ENCODE data around the gene APOL4.
"Not testable (repeated sequence)": the region's sequence is repeated elsewhere in the genome, so short reads cannot be mapped to it uniquely, and the experiment has no call there.

Gene APOL4

GRCh38 chr22:36236388-36237319, 35.0 kb upstream of the APOL4 start:
- no peak for DNase-seq
- H3K4me1 Mint-ChIP-seq (ENCODE audit: low read depth): peaks cover 66% of the 10 kb centered on the region
- H3K9me3 Mint-ChIP-seq: no peaks in the 10 kb centered on the region
- H3K36me3 Mint-ChIP-seq (ENCODE audit: low read depth): peaks cover 78% of the 10 kb centered on the region
- H3K27ac Mint-ChIP-seq: peak overlapping the region; percentile 99
- no peaks in the 10 kb centered on the region for H3K27me3 Mint-ChIP-seq
- peak overlapping the region; percentile 96 for H3K4me3 Mint-ChIP-seq

GRCh38 chr22:36235585-36235984, 34.0 kb upstream of the APOL4 start:
- H3K4me1 Mint-ChIP-seq (ENCODE audit: low read depth): peaks cover 70% of the 10 kb centered on the region
- no peak for DNase-seq
- no peaks in the 10 kb centered on the region for H3K27me3 Mint-ChIP-seq
- peaks cover 89% of the 10 kb centered on the region for H3K36me3 Mint-ChIP-seq (ENCODE audit: low read depth)
- peak overlapping the region; percentile 30 for H3K27ac Mint-ChIP-seq
- H3K9me3 Mint-ChIP-seq: no peaks in the 10 kb centered on the region
- H3K4me3 Mint-ChIP-seq: peak overlapping the region; percentile 96

- Mint-ChIP-seq H3K27me3 (no peaks in the 10 kb centered on the region), H3K4me3 (peak overlapping the region; percentile 96), H3K36me3 (ENCODE audit: low read depth) (peaks cover 95% of the 10 kb centered on the region), H3K4me1 (ENCODE audit: low read depth) (peaks cover 64% of the 10 kb centered on the region), H3K27ac (peak overlapping the region; percentile 50), H3K9me3 (no peaks in the 10 kb centered on the region)
- DNase-seq: no peak
These were observed 33.3 kb upstream of the APOL4 start for GRCh38 chr22:36234919-36235318.

DNA sequence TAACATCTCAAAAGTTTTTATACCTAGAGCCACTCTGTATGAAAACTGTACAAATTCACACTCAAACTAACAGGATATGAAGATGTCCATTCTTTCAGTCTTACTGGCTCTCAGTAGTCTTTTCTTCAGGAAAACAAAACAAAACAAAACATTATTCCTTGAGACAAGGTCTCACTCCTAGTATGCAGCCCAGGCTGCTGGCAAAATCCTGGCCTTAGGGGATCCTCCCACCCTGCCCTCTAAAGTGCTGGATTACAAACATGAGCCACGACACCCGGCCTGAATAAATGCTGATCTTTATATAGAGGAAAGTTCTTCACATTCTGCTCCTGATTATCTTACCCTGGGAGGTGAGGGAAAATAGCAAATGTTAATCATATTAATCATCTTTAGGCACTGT, 32.6 kb upstream of the APOL4 start:
- Mint-ChIP-seq H3K9me3 (no peaks in the 10 kb centered on the region), H3K4me3 (no peak overlapping the region), H3K27me3 (no peaks in the 10 kb centered on the region), H3K36me3 (ENCODE audit: low read depth) (peaks cover 100% of the 10 kb centered on the region), H3K4me1 (ENCODE audit: low read depth) (peaks cover 59% of the 10 kb centered on the region), H3K27ac (peak overlapping the region; percentile 50)
- DNase-seq: no peak

DNA sequence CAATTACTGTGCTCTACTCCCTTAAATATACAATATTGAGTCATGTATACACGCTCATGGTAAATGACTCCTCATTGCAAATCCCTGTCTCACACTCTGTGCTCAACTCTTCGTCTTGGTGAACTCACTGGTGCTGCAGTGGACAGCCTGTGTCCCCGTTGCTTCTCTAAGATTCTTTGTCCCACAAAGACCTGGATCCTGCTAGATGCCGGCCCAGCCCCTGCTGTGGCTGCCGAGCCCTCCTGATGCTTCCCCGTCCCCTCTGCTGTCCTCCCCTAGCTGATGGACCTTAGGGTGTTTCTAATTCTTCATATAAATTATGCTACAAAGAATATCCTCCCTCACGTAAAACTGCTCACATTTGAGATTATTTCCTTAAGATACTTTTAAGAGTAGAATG, 32.2 kb upstream of the APOL4 start:
- Mint-ChIP-seq H3K36me3 (ENCODE audit: low read depth) (peaks cover 100% of the 10 kb centered on the region), H3K9me3 (no peaks in the 10 kb centered on the region), H3K27me3 (no peaks in the 10 kb centered on the region), H3K4me1 (ENCODE audit: low read depth) (peaks cover 59% of the 10 kb centered on the region), H3K4me3 (no peak overlapping the region), H3K27ac (peak overlapping the region; percentile 50)
- DNase-seq: no peak

- no peak for DNase-seq
- Mint-ChIP-seq H3K27ac (peak overlapping the region; percentile 31), H3K4me3 (no peak overlapping the region), H3K36me3 (ENCODE audit: low read depth) (peaks cover 100% of the 10 kb centered on the region), H3K9me3 (no peaks in the 10 kb centered on the region), H3K4me1 (ENCODE audit: low read depth) (peaks cover 53% of the 10 kb centered on the region), H3K27me3 (no peaks in the 10 kb centered on the region)
These were observed 31.2 kb upstream of the APOL4 start for GRCh38 chr22:36232715-36233401.

- peaks cover 99% of the 10 kb centered on the region for H3K36me3 Mint-ChIP-seq (ENCODE audit: low read depth)
- DNase-seq, H3K9me3 Mint-ChIP-seq, H3K27me3 Mint-ChIP-seq, H3K4me3 Mint-ChIP-seq: not testable (repeated sequence)
- peak overlapping the region; percentile 50 for H3K27ac Mint-ChIP-seq
- H3K4me1 Mint-ChIP-seq (ENCODE audit: low read depth): peaks cover 35% of the 10 kb centered on the region
These were observed 29.4 kb upstream of the APOL4 start for GRCh38 chr22:36231051-36231450.

GRCh38 chr22:36229649-36230048, 28.0 kb upstream of the APOL4 start:
- not testable (repeated sequence) for DNase-seq, H3K9me3 Mint-ChIP-seq, H3K27me3 Mint-ChIP-seq, H3K4me3 Mint-ChIP-seq, H3K27ac Mint-ChIP-seq
- peaks cover 95% of the 10 kb centered on the region for H3K36me3 Mint-ChIP-seq (ENCODE audit: low read depth)
- peaks cover 21% of the 10 kb centered on the region for H3K4me1 Mint-ChIP-seq (ENCODE audit: low read depth)

DNA sequence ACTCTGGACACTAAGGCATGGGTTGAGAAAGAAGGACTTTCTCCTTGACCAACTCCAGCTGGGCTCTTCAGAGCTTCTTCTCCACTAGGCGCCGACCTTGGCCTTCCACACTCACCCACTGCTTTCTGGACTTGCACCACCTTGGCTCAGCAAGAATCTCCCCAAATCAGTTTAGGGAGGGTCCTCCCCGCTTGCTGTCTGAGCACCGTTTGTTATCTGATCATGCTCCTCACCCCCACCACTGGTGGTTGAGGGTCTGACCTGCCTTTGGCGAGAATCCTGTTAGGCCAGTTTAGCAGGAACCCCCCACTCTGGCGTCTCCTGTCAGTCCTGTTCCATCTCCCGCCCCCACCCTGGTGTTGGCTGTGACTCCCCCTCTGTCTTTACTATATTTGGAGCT, 27.3 kb upstream of the APOL4 start:
- Mint-ChIP-seq H3K9me3 (no peaks in the 10 kb centered on the region), H3K4me3 (no peak overlapping the region), H3K36me3 (ENCODE audit: low read depth) (peaks cover 88% of the 10 kb centered on the region), H3K27me3 (no peaks in the 10 kb centered on the region), H3K27ac (peak overlapping the region; percentile 48), H3K4me1 (ENCODE audit: low read depth) (peaks cover 20% of the 10 kb centered on the region)
- DNase-seq: no peak

DNA sequence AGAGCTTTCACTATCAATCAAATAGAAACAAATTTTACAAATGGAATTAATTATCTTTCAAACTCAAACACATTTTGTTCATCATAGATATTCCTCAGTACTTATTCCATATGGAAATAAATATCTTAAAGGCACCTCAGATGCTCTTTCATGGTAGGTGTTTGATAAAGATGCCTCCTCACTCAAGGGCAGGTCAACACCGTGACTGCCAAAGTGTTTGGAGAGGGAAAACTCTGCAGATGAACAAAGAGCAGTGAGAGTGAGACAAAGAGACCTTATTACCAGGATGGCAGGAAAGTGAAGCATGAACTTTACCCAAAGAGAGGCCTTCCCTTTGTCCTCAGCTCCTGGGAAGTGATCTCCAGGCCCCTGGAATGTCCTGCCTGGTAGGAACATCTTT, 26.8 kb upstream of the APOL4 start:
- not testable (repeated sequence) for DNase-seq, H3K27me3 Mint-ChIP-seq, H3K9me3 Mint-ChIP-seq, H3K4me3 Mint-ChIP-seq
- Mint-ChIP-seq H3K36me3 (ENCODE audit: low read depth) (peaks cover 82% of the 10 kb centered on the region), H3K4me1 (ENCODE audit: low read depth) (peaks cover 16% of the 10 kb centered on the region), H3K27ac (peak overlapping the region; percentile 48)

DNA sequence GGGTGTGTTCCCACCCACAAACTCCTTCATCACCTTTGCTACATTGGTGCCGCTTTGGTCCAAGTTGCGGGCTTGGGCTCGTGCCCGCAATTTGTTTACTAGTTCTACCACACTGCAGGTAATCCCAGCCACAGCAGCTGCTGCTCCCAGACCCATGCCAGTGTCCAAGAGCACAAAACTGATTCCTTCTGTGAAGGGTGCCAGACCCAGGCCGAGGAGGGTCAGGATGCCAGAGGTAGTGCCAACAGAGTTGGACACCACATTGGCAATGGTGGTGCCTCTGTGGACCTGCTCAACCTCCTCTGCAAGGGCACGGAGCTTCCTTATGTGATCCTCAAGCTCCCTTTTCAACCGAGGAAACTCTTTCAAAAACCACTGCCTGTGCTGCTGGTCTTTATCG, 26.2 kb upstream of the APOL4 start:
- Mint-ChIP-seq H3K4me1 (ENCODE audit: low read depth) (peaks cover 14% of the 10 kb centered on the region), H3K4me3 (no peak overlapping the region), H3K9me3 (no peaks in the 10 kb centered on the region), H3K36me3 (ENCODE audit: low read depth) (peaks cover 76% of the 10 kb centered on the region), H3K27ac (no peak overlapping the region), H3K27me3 (no peaks in the 10 kb centered on the region)
- no peak for DNase-seq

DNA sequence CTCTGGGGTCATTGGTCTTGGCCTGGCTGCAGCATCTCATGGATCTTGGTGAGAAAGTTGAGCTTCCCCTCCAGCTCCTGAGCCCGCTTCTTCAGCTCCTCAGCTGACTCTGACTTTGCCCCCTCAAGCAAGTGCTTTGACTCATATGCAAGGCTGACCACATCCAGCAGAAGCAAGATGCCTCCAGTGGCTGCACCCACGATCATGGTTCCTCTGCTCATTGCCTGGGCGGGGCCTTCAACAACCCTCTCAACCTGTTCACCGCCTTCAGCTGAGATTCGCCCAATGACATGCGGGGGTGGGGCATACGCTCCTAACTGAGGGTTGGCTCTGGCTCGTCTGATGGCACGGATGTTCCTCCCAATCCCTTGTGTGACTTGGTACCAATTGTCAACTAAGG, 25.8 kb upstream of the APOL4 start:
- H3K4me1 Mint-ChIP-seq (ENCODE audit: low read depth): peaks cover 14% of the 10 kb centered on the region
- no peak overlapping the region for H3K4me3 Mint-ChIP-seq
- H3K27me3 Mint-ChIP-seq: no peaks in the 10 kb centered on the region
- no peak for DNase-seq
- H3K36me3 Mint-ChIP-seq (ENCODE audit: low read depth): peaks cover 72% of the 10 kb centered on the region
- H3K27ac Mint-ChIP-seq: no peak overlapping the region
- H3K9me3 Mint-ChIP-seq: no peaks in the 10 kb centered on the region

GRCh38 chr22:36226189-36226588, 24.6 kb upstream of the APOL4 start:
- Mint-ChIP-seq H3K36me3 (ENCODE audit: low read depth) (peaks cover 60% of the 10 kb centered on the region), H3K27me3 (no peaks in the 10 kb centered on the region), H3K27ac (no peak overlapping the region), H3K4me3 (no peak overlapping the region), H3K9me3 (no peaks in the 10 kb centered on the region), H3K4me1 (ENCODE audit: low read depth) (peaks cover 15% of the 10 kb centered on the region)
- DNase-seq: no peak

- H3K36me3 Mint-ChIP-seq (ENCODE audit: low read depth): peaks cover 52% of the 10 kb centered on the region
- no peak for DNase-seq
- no peaks in the 10 kb centered on the region for H3K27me3 Mint-ChIP-seq
- peaks cover 15% of the 10 kb centered on the region for H3K4me1 Mint-ChIP-seq (ENCODE audit: low read depth)
- no peak overlapping the region for H3K27ac Mint-ChIP-seq
- H3K9me3 Mint-ChIP-seq: no peaks in the 10 kb centered on the region
- no peak overlapping the region for H3K4me3 Mint-ChIP-seq
These were observed 23.8 kb upstream of the APOL4 start for GRCh38 chr22:36225333-36225922.

- H3K36me3 Mint-ChIP-seq (ENCODE audit: low read depth): peaks cover 41% of the 10 kb centered on the region
- H3K27ac Mint-ChIP-seq: peak overlapping the region; percentile 44
- no peaks in the 10 kb centered on the region for H3K9me3 Mint-ChIP-seq
- H3K4me1 Mint-ChIP-seq (ENCODE audit: low read depth): peaks cover 15% of the 10 kb centered on the region
- DNase-seq: no peak
- H3K4me3 Mint-ChIP-seq: no peak overlapping the region
- no peaks in the 10 kb centered on the region for H3K27me3 Mint-ChIP-seq
These were observed 22.6 kb upstream of the APOL4 start for GRCh38 chr22:36224245-36224644.

All from activated T-cell treated with anti-CD3 and anti-CD28 coated beads, Interleukin-2, amount 50 U/mL, for 24 hours (primary cell).